UCSD-AML1 (cell line): ENCODE data around the gene SLC35E2B.
"Not testable (repeated sequence)": the region's sequence is repeated elsewhere in the genome, so short reads cannot be mapped to it uniquely, and the experiment has no call there.

Experiments used
- DNase-seq: peaks from one replicate; lab custom pipeline; 2025; ENCODE audit not compliant: unreplicated experiment; lab: John Stamatoyannopoulos, UW

Gene SLC35E2B

GRCh38 chr1:1704284-1704957 is 11.8 kb upstream of the SLC35E2B start:
- not testable (repeated sequence) for DNase-seq

- DNase-seq: no peak
These were observed 11.2 kb upstream of the SLC35E2B start for GRCh38 chr1:1703796-1704195.

- DNase-seq: not testable (repeated sequence)
These were observed 9.9 kb upstream of the SLC35E2B start for GRCh38 chr1:1702506-1702905.

GRCh38 chr1:1700557-1700956 is 8.0 kb upstream of the SLC35E2B start:
- DNase-seq: not testable (repeated sequence)

- not testable (repeated sequence) for DNase-seq
These were observed 7.5 kb upstream of the SLC35E2B start for GRCh38 chr1:1700067-1700466.

- DNase-seq: not testable (repeated sequence)
These were observed 6.5 kb upstream of the SLC35E2B start for GRCh38 chr1:1699061-1699460.

GRCh38 chr1:1697358-1698183 is 5.0 kb upstream of the SLC35E2B start:
- not testable (repeated sequence) for DNase-seq

- DNase-seq: not testable (repeated sequence)
These were observed 4.1 kb upstream of the SLC35E2B start for GRCh38 chr1:1696431-1697357.

GRCh38 chr1:1692324-1692713 is 276 bp downstream of the SLC35E2B start:
- peak; percentile 90 for DNase-seq

- not testable (repeated sequence) for DNase-seq
These were observed 1.2 kb downstream of the SLC35E2B start for GRCh38 chr1:1691443-1691842.

GRCh38 chr1:1689526-1689925 is 3.1 kb downstream of the SLC35E2B start:
- not testable (repeated sequence) for DNase-seq

GRCh38 chr1:1687846-1688245 is 4.7 kb downstream of the SLC35E2B start:
- no peak for DNase-seq

GRCh38 chr1:1684031-1684681 is 8.4 kb downstream of the SLC35E2B start:
- DNase-seq: no peak

- DNase-seq: no peak
These were observed 9.3 kb downstream of the SLC35E2B start for GRCh38 chr1:1683104-1683905.

- no peak for DNase-seq
These were observed 11.7 kb downstream of the SLC35E2B start for GRCh38 chr1:1680912-1681273.

- DNase-seq: no peak
These were observed 12.3 kb downstream of the SLC35E2B start for GRCh38 chr1:1680031-1680911.

GRCh38 chr1:1678581-1679380 is 13.8 kb downstream of the SLC35E2B start:
- DNase-seq: peak; percentile 38
